Caco-2 (cell line): ENCODE results near the gene ADGRB2. TPM values are rescaled to one million over a fixed set of nuclear protein-coding genes. Genes with fewer than 3 reads are reported as not detected.

Experiments
- BruUV-seq: library from RNA; stranded (reverse); fragments of 400-500 nt; replicated peaks from 2 replicates; lab custom pipeline; 2021; lab: Mats Ljungman, UMichigan
- CTCF ChIA-PET: fragments of 300-600 bp; sonication (Branson Sonifier 250); formaldehyde crosslinking; loops from one replicate; lab custom pipeline; 2022; ENCODE audit warnings: antibody characterized with exemption; lab: Charles Lee
- POLR2A ChIA-PET: fragments of 300-600 bp; sonication (Branson Sonifier 250); formaldehyde crosslinking; loops from one replicate; lab custom pipeline; 2022; ENCODE audit warnings: antibody characterized with exemption; lab: Charles Lee
- DNase-seq, 2 experiments: peaks; one replicate each; pipeline versions ENCODE4 v3.0.0 to v3.0.0-alpha.2; 2020 to 2022
- H3K27me3 ChIP-seq: replicated peaks from 2 replicates; pipeline ENCODE4 v1.6.0; 2011; ENCODE audit warnings: low read length; ENCODE audit not compliant: control insufficient read depth, insufficient read depth
- H3K36me3 ChIP-seq: 2 replicates; pipeline ENCODE4 v1.5.1; 2011; ENCODE audit warnings: low read length; ENCODE audit not compliant: control insufficient read depth, insufficient read depth
- H3K4me1 ChIP-seq: fragments of 250-450 bp; sonication (Bioruptor Pico); 2 replicates; pipeline ENCODE4 v1.5.1; 2020; ENCODE audit warnings: mild to moderate bottlenecking
- H3K4me3 ChIP-seq: 2 replicates; pipeline ENCODE4 v1.5.1; 2011; ENCODE audit warnings: low read depth, mild to moderate bottlenecking, control low read depth, low read length
- H3K9me3 ChIP-seq: fragments of 250-450 bp; sonication (Bioruptor Pico); 2 replicates; pipeline ENCODE4 v1.5.1; 2020; ENCODE audit warnings: mild to moderate bottlenecking, moderate library complexity
- H3K27ac Mint-ChIP-seq: one replicate; pipeline ENCODE4 v1.8.0; 2022; ENCODE audit warnings: mixed read lengths; ENCODE audit not compliant: unreplicated experiment
- H3K27me3 Mint-ChIP-seq: one replicate; pipeline ENCODE4 v1.8.0; 2022; ENCODE audit warnings: mixed read lengths; ENCODE audit not compliant: insufficient read depth, unreplicated experiment
- H3K36me3 Mint-ChIP-seq: one replicate; pipeline ENCODE4 v1.8.0; 2022; ENCODE audit warnings: mild to moderate bottlenecking, mixed read lengths; ENCODE audit not compliant: insufficient read depth, unreplicated experiment
- H3K4me1 Mint-ChIP-seq: one replicate; pipeline ENCODE4 v1.8.0; 2022; ENCODE audit warnings: low read depth, mixed read lengths; ENCODE audit not compliant: unreplicated experiment
- H3K4me3 Mint-ChIP-seq: one replicate; pipeline ENCODE4 v1.8.0; 2022; ENCODE audit warnings: mild to moderate bottlenecking, moderate library complexity, mixed read lengths; ENCODE audit not compliant: unreplicated experiment
- H3K9me3 Mint-ChIP-seq: one replicate; pipeline ENCODE4 v1.8.0; 2022; ENCODE audit warnings: mixed read lengths; ENCODE audit not compliant: unreplicated experiment
- CTCF ChIP-seq, 2 experiments: fragments of 200-600 bp in 1 of 2; IDR thresholded peaks; 1 replicate in 1 of 2; 2 replicates in 1 of 2; pipeline versions ENCODE4 v1.5.1 to v1.8.0; 2011 to 2022; ENCODE audit warnings: antibody characterized with exemption in 1 of 2, control low read depth in 1 of 2, inconsistent platforms in 1 of 2, low read depth in 1 of 2, low read length in 1 of 2, mild to moderate bottlenecking in 1 of 2, moderate library complexity in 1 of 2; ENCODE audit not compliant: insufficient read depth in 1 of 2, severe bottlenecking in 1 of 2, unreplicated experiment in 1 of 2
- intact Hi-C: fragments of 100-400 bp; cut with micrococcal nuclease; formaldehyde crosslinking; loops from one replicate; pipeline ENCODE4 v1.10.0; 2022; ENCODE audit not compliant: unreplicated experiment
- total RNA-seq: library from RNA; stranded (reverse); gene quantifications from 2 replicates; pipeline ENCODE4 v1.2.3, GENCODE V29; 2022

The ADGRB2 gene
- total RNA-seq, 1 experiment from 2014 or later: 2.2 TPM

GRCh38 chr1:31739346-31739745, 24.8 kb downstream of the ADGRB2 start:
- no peak for TF ChIP-seq CTCF (IDR thresholded peaks at IDR 0.05; ENCODE audit: insufficient read depth in 1 of 2, low read depth in 1 of 2, low read length in 1 of 2, severe bottlenecking in 1 of 2, unreplicated experiment in 1 of 2)
- H3K27me3 ChIP-seq: no peaks in the 10 kb centered on the region
- intact Hi-C loops: no loop called here
- no peaks in the 10 kb centered on the region for H3K9me3 ChIP-seq
- no peaks in the 10 kb centered on the region for H3K4me1 ChIP-seq
- Mint-ChIP-seq H3K4me3 (no peak overlapping the region), H3K4me1 (no peaks in the 10 kb centered on the region), H3K27me3 (no peaks in the 10 kb centered on the region), H3K27ac (no peak overlapping the region), H3K36me3 (no peaks in the 10 kb centered on the region), H3K9me3 (no peaks in the 10 kb centered on the region)
- DNase-seq: no peak
- BruUV-seq: no TSS peak
- POLR2A ChIA-PET: no interaction called here
- CTCF ChIA-PET: no interaction called here
- no peak overlapping the region for H3K4me3 ChIP-seq
- no peaks in the 10 kb centered on the region for H3K36me3 ChIP-seq

GRCh38 chr1:31736675-31737074, 27.5 kb downstream of the ADGRB2 start:
- CTCF ChIA-PET: interaction anchor here (0.6 kb wide), 1 partner anchor 92 kb away, joined by 5 read pairs; the partner anchor contains the start of gene PEF1
- Mint-ChIP-seq H3K27ac (no peak overlapping the region), H3K9me3 (no peaks in the 10 kb centered on the region), H3K36me3 (no peaks in the 10 kb centered on the region), H3K4me3 (no peak overlapping the region), H3K27me3 (peaks cover 4% of the 10 kb centered on the region), H3K4me1 (no peaks in the 10 kb centered on the region)
- no peak for TF ChIP-seq CTCF (IDR thresholded peaks at IDR 0.05; ENCODE audit: insufficient read depth in 1 of 2, low read depth in 1 of 2, low read length in 1 of 2, severe bottlenecking in 1 of 2, unreplicated experiment in 1 of 2)
- intact Hi-C loops: no loop called here
- Histone ChIP-seq H3K27me3 (no peaks in the 10 kb centered on the region), H3K36me3 (no peaks in the 10 kb centered on the region), H3K4me3 (no peak overlapping the region), H3K4me1 (no peaks in the 10 kb centered on the region), H3K9me3 (no peaks in the 10 kb centered on the region)
- DNase-seq: no peak
- POLR2A ChIA-PET: no interaction called here
- BruUV-seq: no TSS peak

- no peak for TF ChIP-seq CTCF (IDR thresholded peaks at IDR 0.05; ENCODE audit: insufficient read depth in 1 of 2, low read depth in 1 of 2, low read length in 1 of 2, severe bottlenecking in 1 of 2, unreplicated experiment in 1 of 2)
- H3K36me3 Mint-ChIP-seq: no peaks in the 10 kb centered on the region
- intact Hi-C loops: no loop called here
- H3K27me3 Mint-ChIP-seq: peaks cover 4% of the 10 kb centered on the region
- Histone ChIP-seq H3K4me3 (no peak overlapping the region), H3K9me3 (no peaks in the 10 kb centered on the region), H3K36me3 (no peaks in the 10 kb centered on the region), H3K4me1 (no peaks in the 10 kb centered on the region), H3K27me3 (no peaks in the 10 kb centered on the region)
- H3K9me3 Mint-ChIP-seq: no peaks in the 10 kb centered on the region
- no peak for DNase-seq
- no peak overlapping the region for H3K4me3 Mint-ChIP-seq
- CTCF ChIA-PET: interaction anchor here (0.6 to 1.9 kb wide), 2 partner anchors 10 to 224 kb away, joined by 3 to 6 read pairs; no protein-coding TSS in a partner anchor
- no peaks in the 10 kb centered on the region for H3K4me1 Mint-ChIP-seq
- BruUV-seq: no TSS peak
- no peak overlapping the region for H3K27ac Mint-ChIP-seq
- POLR2A ChIA-PET: no interaction called here
These were observed 28.6 kb downstream of the ADGRB2 start for GRCh38 chr1:31735571-31735970.
